ENCODE results near the gene ATOH8. TPM values are rescaled to one million over a fixed set of nuclear protein-coding genes. Genes with fewer than 3 reads are reported as not detected.

The ATOH8 gene
- total RNA-seq (10 to 100 TPM; 38.6 to 51.4 TPM), polyA plus RNA-seq (10 to 100 TPM; 49.7 to 63.3 TPM)
- long read RNA-seq, donor 1, transcript ATOH8-201 (3 exons, 2,438 nt) = major isoform, 17 of 17 reads
- long read RNA-seq, donor 1, partial matches to known transcripts = 0 of 17 reads
- long read RNA-seq, donor 1, other reads (novel, unspliced or antisense) = 0 of 17 reads
- long read RNA-seq, donor 2, transcript ATOH8-201 (3 exons, 2,438 nt) = major isoform, 5 of 5 reads
- long read RNA-seq, donor 2, partial matches to known transcripts = 0 of 5 reads
- long read RNA-seq, donor 2, other reads (novel, unspliced or antisense) = 0 of 5 reads
- long read RNA-seq, donor 3, transcript ATOH8-201 (3 exons, 2,438 nt) = major isoform, 10 of 10 reads
- long read RNA-seq, donor 3, partial matches to known transcripts = 0 of 10 reads
- long read RNA-seq, donor 3, other reads (novel, unspliced or antisense) = 0 of 10 reads
- long read RNA-seq, donor 4, transcript ATOH8-201 (3 exons, 2,438 nt) = major isoform, 6 of 6 reads
- long read RNA-seq, donor 4, partial matches to known transcripts = 0 of 6 reads
- long read RNA-seq, donor 4, other reads (novel, unspliced or antisense) = 0 of 6 reads
- long read RNA-seq, donor 5, transcript ATOH8-201 (3 exons, 2,438 nt) = major isoform, 13 of 13 reads
- long read RNA-seq, donor 5, partial matches to known transcripts = 0 of 13 reads
- long read RNA-seq, donor 5, other reads (novel, unspliced or antisense) = 0 of 13 reads

GRCh38 chr2:85753525-85754312, at the start of gene ATOH8:
ATOH8 (plus strand) TSS chr2:85753991; CDS start chr2:85754190, 199 bp downstream.
- Histone ChIP-seq H3K4me1 (ENCODE audit: control insufficient read depth in 5 of 5, insufficient read depth in 5 of 5, low read length in 5 of 5) (peaks cover 0 to 64% (median 26%) of the 10 kb centered on the region in 5 donors), H3K36me3 (ENCODE audit: control insufficient read depth in 4 of 4, insufficient read depth in 4 of 4, low read length in 4 of 4) (peaks cover 0 to 5% (median 0%) of the 10 kb centered on the region in 4 donors), H3K27ac (ENCODE audit: low read depth in 1 of 2, low read length in 1 of 2) (peak within 1 kb of the TSS; percentile 65 to 91), H3K4me3 (peak within 1 kb of the TSS; percentile 85), H3K9me3 (ENCODE audit: control insufficient read depth in 4 of 4, insufficient read depth in 3 of 4, low read length in 3 of 4) (no peaks in the 10 kb centered on the region), H3K27me3 (ENCODE audit: control insufficient read depth in 3 of 3, insufficient read depth in 3 of 3, low read length in 2 of 3) (no peaks in the 10 kb centered on the region), H3K9ac (ENCODE audit: insufficient read depth in 1 of 2, low read length in 2 of 2) (no peak within 1 kb of the TSS)
- peak; percentile 41 for ATAC-seq (ENCODE audit: insufficient read depth, low FRiP score)
- DNase-seq = peak; percentile 93 to 94 (median 94)
- no peak for TF ChIP-seq CTCF (IDR thresholded peaks at IDR 0.05; ENCODE audit: control extremely low read depth, extremely low read depth)
- WGBS, 2 donors = 1% methylated on average over 62 to 81 of the region's 81 CpGs

- Histone ChIP-seq H3K4me3 (no peak overlapping the region), H3K27ac (ENCODE audit: low read depth in 1 of 2, low read length in 1 of 2) (peak overlapping the region in 1 of 2 donors; percentile 65), H3K9ac (ENCODE audit: insufficient read depth in 1 of 2, low read length in 2 of 2) (no peak overlapping the region), H3K36me3 (ENCODE audit: control insufficient read depth in 4 of 4, insufficient read depth in 4 of 4, low read length in 4 of 4) (no peaks in the 10 kb centered on the region), H3K9me3 (ENCODE audit: control insufficient read depth in 4 of 4, insufficient read depth in 3 of 4, low read length in 3 of 4) (no peaks in the 10 kb centered on the region), H3K4me1 (ENCODE audit: control insufficient read depth in 5 of 5, insufficient read depth in 5 of 5, low read length in 5 of 5) (peaks cover 0 to 20% (median 7%) of the 10 kb centered on the region in 5 donors), H3K27me3 (ENCODE audit: control insufficient read depth in 3 of 3, insufficient read depth in 3 of 3, low read length in 2 of 3) (no peaks in the 10 kb centered on the region)
- WGBS, 2 donors = 80 to 84% methylated on average over 3 of the region's 3 CpGs
- no peak for TF ChIP-seq CTCF (IDR thresholded peaks at IDR 0.05; ENCODE audit: control extremely low read depth, extremely low read depth)
- no peak for ATAC-seq (ENCODE audit: insufficient read depth, low FRiP score)
- DNase-seq = no peak
Observed at GRCh38 chr2:85704038-85704437, 49.8 kb upstream of the ATOH8 start.

GRCh38 chr2:85704800-85705679, 48.8 kb upstream of the ATOH8 start:
- Histone ChIP-seq H3K9me3 (ENCODE audit: control insufficient read depth in 4 of 4, insufficient read depth in 3 of 4, low read length in 3 of 4) (no peaks in the 10 kb centered on the region), H3K4me3 (no peak overlapping the region), H3K27me3 (ENCODE audit: control insufficient read depth in 3 of 3, insufficient read depth in 3 of 3, low read length in 2 of 3) (no peaks in the 10 kb centered on the region), H3K36me3 (ENCODE audit: control insufficient read depth in 4 of 4, insufficient read depth in 4 of 4, low read length in 4 of 4) (no peaks in the 10 kb centered on the region), H3K9ac (ENCODE audit: insufficient read depth in 1 of 2, low read length in 2 of 2) (peak overlapping the region in 1 of 2 donors; percentile 35), H3K27ac (ENCODE audit: low read depth in 1 of 2, low read length in 1 of 2) (peak overlapping the region; percentile 29 to 97), H3K4me1 (ENCODE audit: control insufficient read depth in 5 of 5, insufficient read depth in 5 of 5, low read length in 5 of 5) (peaks cover 0 to 24% (median 10%) of the 10 kb centered on the region in 5 donors)
- 43 to 56% methylated on average over 8 of the region's 8 CpGs for WGBS, 2 donors
- DNase-seq (no peak), ATAC-seq (ENCODE audit: insufficient read depth, low FRiP score) (no peak)
- no peak for TF ChIP-seq CTCF (IDR thresholded peaks at IDR 0.05; ENCODE audit: control extremely low read depth, extremely low read depth)

Measured in lung (tissue), 16 donors.